Measurements from ENCODE around the gene OBI1. TPM values are rescaled to one million over a fixed set of nuclear protein-coding genes. Genes with fewer than 3 reads are reported as not detected.
A peak's percentile ranks its signal among the peaks of the same experiment; 100 is the strongest.

The OBI1 gene
- total and polyA plus RNA-seq, 2 donors (not counting 3 experiments of a cell fraction or from before 2014, with no cell fraction given) = 5.0 to 16.1 TPM

DNA sequence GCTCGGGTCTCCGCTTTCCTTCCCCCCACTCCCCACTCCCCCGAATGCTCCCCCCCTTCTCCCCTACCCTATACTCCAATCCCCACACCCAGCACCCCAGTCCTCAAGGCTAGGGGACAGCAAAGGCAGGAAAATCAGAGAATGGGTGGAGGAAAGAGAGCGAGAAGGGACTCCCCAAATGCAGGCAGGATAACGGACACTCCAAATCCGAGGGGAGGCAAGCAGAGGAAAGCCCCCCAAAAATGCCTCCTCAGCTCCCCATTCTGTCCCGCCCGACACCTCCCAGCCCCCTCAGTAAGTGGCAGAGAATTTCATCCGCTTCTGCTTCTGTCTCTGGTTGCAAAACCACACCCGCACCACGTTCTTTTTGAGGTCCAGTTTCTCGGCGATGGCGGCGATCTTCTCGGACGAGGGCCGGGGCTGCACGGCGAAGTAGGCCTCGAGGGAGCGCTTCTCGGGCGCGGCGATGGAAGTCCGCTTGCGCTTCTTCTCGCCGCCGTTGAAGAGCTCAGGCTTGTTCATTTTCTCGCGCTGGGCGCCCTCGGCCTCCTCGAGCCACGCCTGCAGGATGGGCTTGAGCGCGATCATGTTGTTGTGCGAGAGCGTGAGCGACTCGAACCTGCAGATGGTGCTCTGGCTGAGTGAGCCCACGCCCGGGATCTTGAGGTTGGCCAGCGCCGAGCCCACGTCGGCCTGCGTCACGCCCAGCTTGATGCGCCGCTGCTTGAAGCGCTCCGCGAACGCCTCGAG is 57.7 kb downstream of the OBI1 start:
- Histone ChIP-seq H2AFZ (ENCODE audit: low read depth, low read length) (peak overlapping the region; percentile 15), H4K20me1 (replicated peaks; ENCODE audit: control insufficient read depth, extremely low read depth, insufficient read depth, low read length) (no peaks in the 10 kb centered on the region), H3K27ac (ENCODE audit: insufficient read depth, low read depth, low read length) (no peak overlapping the region), H3K4me3 (replicated peaks in 1 of 3; ENCODE audit: insufficient read depth in 1 of 3, low read depth in 1 of 3, low read length in 3 of 3) (no peak overlapping the region), H3K36me3 (ENCODE audit: control insufficient read depth in 2 of 2, extremely low read depth in 1 of 2, insufficient read depth in 2 of 2, low read length in 2 of 2) (no peaks in the 10 kb centered on the region), H3K27me3 (ENCODE audit: control insufficient read depth in 2 of 2, insufficient read depth in 2 of 2, low read length in 2 of 2) (peaks cover 78 to 96% of the 10 kb centered on the region in 2 experiments), H3K4me2 (ENCODE audit: insufficient read depth, low read length) (no peak overlapping the region), H3K79me2 (ENCODE audit: control insufficient read depth, insufficient read depth, low read length) (no peaks in the 10 kb centered on the region), H3K9me1 (replicated peaks; ENCODE audit: control insufficient read depth, extremely low read depth, insufficient read depth, low read length) (no peaks in the 10 kb centered on the region), H3K9ac (replicated peaks; ENCODE audit: extremely low read depth, insufficient read depth, low read length) (no peak overlapping the region), H3K9me3 (replicated peaks; ENCODE audit: control insufficient read depth, insufficient read depth, low read length) (no peaks in the 10 kb centered on the region), H3K4me1 (ENCODE audit: control insufficient read depth, extremely low read depth, insufficient read depth, low read length) (peaks cover 6% of the 10 kb centered on the region)
- DNase-seq (ENCODE audit: low read depth, low spot score) (peak; percentile 34), FAIRE-seq (no peak)
- dilution Hi-C loops (cut with MboI; ENCODE audit: extremely low pct_ligation_motif_present, low sequenced_read_pairs) (no loop called here), intact Hi-C loops (cut with micrococcal nuclease) (loop anchor here (5.0 kb wide), 1 partner anchor 469 kb away; no protein-coding TSS in a partner anchor)
- POLR2A ChIA-PET = no interaction called here
- no TSS peak for BruUV-seq (replicated peaks)
- TF ChIP-seq GATA2 (IDR thresholded peaks at IDR 0.05; ENCODE audit: insufficient read depth, insufficient read length, low read depth, low read length) (no peak), JUN (IDR thresholded peaks at IDR 0.05; ENCODE audit: borderline replicate concordance, insufficient read depth, insufficient read length, low read depth) (no peak), EZH2 (IDR thresholded peaks at IDR 0.05; ENCODE audit: borderline replicate concordance, low read depth, low read length, severe bottlenecking) (peak; percentile 77)
- CTCF ChIA-PET = interaction anchor here (1.3 kb wide), 1 partner anchor 464 kb away, joined by 3 read pairs; no protein-coding TSS in a partner anchor

DNA sequence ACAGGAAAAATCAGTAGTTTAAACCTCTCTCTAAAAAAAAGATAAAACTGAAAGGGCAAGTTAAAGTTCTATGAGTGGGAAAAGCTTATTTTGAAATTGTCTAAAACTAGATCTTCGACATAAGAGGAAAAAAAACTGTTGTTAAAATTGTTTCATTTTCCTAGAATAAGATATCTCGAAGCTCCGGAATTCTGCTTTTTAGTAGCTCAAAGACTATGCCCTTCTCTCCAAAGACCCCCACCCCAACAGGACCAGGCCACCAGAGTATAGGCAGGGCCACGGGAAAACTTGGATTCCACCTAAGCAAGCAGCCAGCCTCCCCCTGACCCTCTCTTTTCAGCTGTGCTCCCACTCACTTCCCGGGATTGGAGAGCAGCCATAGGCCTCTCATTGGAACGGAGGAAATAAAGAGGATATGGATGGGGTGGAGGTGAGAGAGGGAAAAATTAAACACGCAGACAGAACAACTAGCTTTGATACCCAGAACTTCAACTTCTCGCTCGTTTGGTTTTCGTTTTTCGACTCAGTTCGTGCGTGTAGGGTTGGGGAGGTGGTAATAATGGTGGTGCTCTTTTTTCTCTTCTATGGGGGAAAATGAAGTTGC is 58.6 kb downstream of the OBI1 start:
- intact Hi-C loops (cut with micrococcal nuclease) = loop anchor here (5.0 kb wide), 1 partner anchor 468 kb away; no protein-coding TSS in a partner anchor
- Histone ChIP-seq H3K4me2 (ENCODE audit: insufficient read depth, low read length) (no peak overlapping the region), H4K20me1 (replicated peaks; ENCODE audit: control insufficient read depth, extremely low read depth, insufficient read depth, low read length) (no peaks in the 10 kb centered on the region), H3K79me2 (ENCODE audit: control insufficient read depth, insufficient read depth, low read length) (no peaks in the 10 kb centered on the region), H3K27me3 (ENCODE audit: control insufficient read depth in 2 of 2, insufficient read depth in 2 of 2, low read length in 2 of 2) (peaks cover 79 to 96% of the 10 kb centered on the region in 2 experiments), H3K4me1 (ENCODE audit: control insufficient read depth, extremely low read depth, insufficient read depth, low read length) (peaks cover 6% of the 10 kb centered on the region), H3K9me3 (replicated peaks; ENCODE audit: control insufficient read depth, insufficient read depth, low read length) (no peaks in the 10 kb centered on the region), H3K36me3 (ENCODE audit: control insufficient read depth in 2 of 2, extremely low read depth in 1 of 2, insufficient read depth in 2 of 2, low read length in 2 of 2) (no peaks in the 10 kb centered on the region), H3K9me1 (replicated peaks; ENCODE audit: control insufficient read depth, extremely low read depth, insufficient read depth, low read length) (no peaks in the 10 kb centered on the region), H3K27ac (ENCODE audit: insufficient read depth, low read depth, low read length) (no peak overlapping the region), H3K9ac (replicated peaks; ENCODE audit: extremely low read depth, insufficient read depth, low read length) (no peak overlapping the region), H3K4me3 (replicated peaks in 1 of 3; ENCODE audit: insufficient read depth in 1 of 3, low read depth in 1 of 3, low read length in 3 of 3) (no peak overlapping the region), H2AFZ (ENCODE audit: low read depth, low read length) (no peak overlapping the region)
- CTCF ChIA-PET = interaction anchor here (1.3 kb wide), 1 partner anchor 463 kb away, joined by 3 read pairs; no protein-coding TSS in a partner anchor
- DNase-seq (ENCODE audit: low read depth, low spot score) = no peak
- POLR2A ChIA-PET = no interaction called here
- TF ChIP-seq FOS (IDR thresholded peaks at IDR 0.05; ENCODE audit: borderline replicate concordance, insufficient read depth, low read length) (no peak), POLR2A (IDR thresholded peaks at IDR 0.05; ENCODE audit: low read depth, low read length) (no peak), MYC (IDR thresholded peaks at IDR 0.05; ENCODE audit: low read depth, low read length) (no peak), GATA2 (IDR thresholded peaks at IDR 0.05; ENCODE audit: insufficient read depth, insufficient read length, low read depth, low read length) (no peak), EZH2 (IDR thresholded peaks at IDR 0.05; ENCODE audit: borderline replicate concordance, low read depth, low read length, severe bottlenecking) (no peak), JUN (IDR thresholded peaks at IDR 0.05; ENCODE audit: borderline replicate concordance, insufficient read depth, insufficient read length, low read depth) (no peak), POLR2AphosphoS5 (IDR thresholded peaks at IDR 0.05; ENCODE audit: insufficient read depth, low read depth, low read length) (no peak)
- TF ChIP-seq, protein P1, sequence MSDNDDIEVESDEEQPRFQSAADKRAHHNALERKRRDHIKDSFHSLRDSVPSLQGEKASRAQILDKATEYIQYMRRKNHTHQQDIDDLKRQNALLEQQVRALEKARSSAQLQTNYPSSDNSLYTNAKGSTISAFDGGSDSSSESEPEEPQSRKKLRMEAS (IDR thresholded peaks at IDR 0.05; ENCODE audit: insufficient read depth, insufficient read length) = no peak
- TF ChIP-seq, protein P2, sequence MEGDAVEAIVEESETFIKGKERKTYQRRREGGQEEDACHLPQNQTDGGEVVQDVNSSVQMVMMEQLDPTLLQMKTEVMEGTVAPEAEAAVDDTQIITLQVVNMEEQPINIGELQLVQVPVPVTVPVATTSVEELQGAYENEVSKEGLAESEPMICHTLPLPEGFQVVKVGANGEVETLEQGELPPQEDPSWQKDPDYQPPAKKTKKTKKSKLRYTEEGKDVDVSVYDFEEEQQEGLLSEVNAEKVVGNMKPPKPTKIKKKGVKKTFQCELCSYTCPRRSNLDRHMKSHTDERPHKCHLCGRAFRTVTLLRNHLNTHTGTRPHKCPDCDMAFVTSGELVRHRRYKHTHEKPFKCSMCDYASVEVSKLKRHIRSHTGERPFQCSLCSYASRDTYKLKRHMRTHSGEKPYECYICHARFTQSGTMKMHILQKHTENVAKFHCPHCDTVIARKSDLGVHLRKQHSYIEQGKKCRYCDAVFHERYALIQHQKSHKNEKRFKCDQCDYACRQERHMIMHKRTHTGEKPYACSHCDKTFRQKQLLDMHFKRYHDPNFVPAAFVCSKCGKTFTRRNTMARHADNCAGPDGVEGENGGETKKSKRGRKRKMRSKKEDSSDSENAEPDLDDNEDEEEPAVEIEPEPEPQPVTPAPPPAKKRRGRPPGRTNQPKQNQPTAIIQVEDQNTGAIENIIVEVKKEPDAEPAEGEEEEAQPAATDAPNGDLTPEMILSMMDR (IDR thresholded peaks at IDR 0.05; ENCODE audit: extremely low read depth in 1 of 2, insufficient read depth in 1 of 2, low read depth in 1 of 2, low read length in 2 of 2) = no peak
- no peak for FAIRE-seq
- no TSS peak for BruUV-seq (replicated peaks)
- dilution Hi-C loops (cut with MboI; ENCODE audit: extremely low pct_ligation_motif_present, low sequenced_read_pairs) = no loop called here
